ENCODE results near the gene ARHGAP18.

ARHGAP18 gene

GRCh38 chr6:129638686-129639085, 71.3 kb downstream of the ARHGAP18 start:
- Histone ChIP-seq H3K9ac (ENCODE audit: low read depth, low read length) (no peak overlapping the region), H3K4me1 (ENCODE audit: control insufficient read depth, insufficient read depth, low read length) (peaks cover 34% of the 10 kb centered on the region), H3K36me3 (ENCODE audit: insufficient read depth, low read length) (peaks cover 57% of the 10 kb centered on the region)

GRCh38 chr6:129638055-129638684, 71.8 kb downstream of the ARHGAP18 start:
- Histone ChIP-seq H3K27me3 (ENCODE audit: control insufficient read depth, insufficient read depth, low read length) (no peaks in the 10 kb centered on the region), H3K4me1 (ENCODE audit: control insufficient read depth, insufficient read depth, low read length) (peaks cover 33% of the 10 kb centered on the region), H3K9me3 (replicated peaks; ENCODE audit: low read length) (no peaks in the 10 kb centered on the region), H3K36me3 (ENCODE audit: insufficient read depth, low read length) (peaks cover 61% of the 10 kb centered on the region), H3K4me2 (ENCODE audit: low read length) (no peak overlapping the region), H3K4me3 (ENCODE audit: low read length) (no peak overlapping the region), H3K9ac (ENCODE audit: low read depth, low read length) (no peak overlapping the region)

More at GRCh38 chr6:129638686-129639085, 71.3 kb downstream of the ARHGAP18 start:
- H3K4me3 ChIP-seq (ENCODE audit: low read length), result no peak overlapping the region
- no peaks in the 10 kb centered on the region for H3K9me3 ChIP-seq (replicated peaks; ENCODE audit: low read length)
- H3K27me3 ChIP-seq (ENCODE audit: control insufficient read depth, insufficient read depth, low read length), result no peaks in the 10 kb centered on the region
- no peak overlapping the region for H3K4me2 ChIP-seq (ENCODE audit: low read length)

GRCh38 chr6:129637340-129638054, 72.5 kb downstream of the ARHGAP18 start:
- Histone ChIP-seq H3K27me3 (ENCODE audit: control insufficient read depth, insufficient read depth, low read length) (no peaks in the 10 kb centered on the region), H3K4me3 (ENCODE audit: low read length) (no peak overlapping the region), H3K36me3 (ENCODE audit: insufficient read depth, low read length) (peaks cover 65% of the 10 kb centered on the region), H3K9ac (ENCODE audit: low read depth, low read length) (no peak overlapping the region), H3K4me1 (ENCODE audit: control insufficient read depth, insufficient read depth, low read length) (peaks cover 33% of the 10 kb centered on the region), H3K4me2 (ENCODE audit: low read length) (no peak overlapping the region), H3K9me3 (replicated peaks; ENCODE audit: low read length) (no peaks in the 10 kb centered on the region)

GRCh38 chr6:129635396-129636130, 74.4 kb downstream of the ARHGAP18 start:
- H3K4me1 ChIP-seq (ENCODE audit: control insufficient read depth, insufficient read depth, low read length), result peaks cover 21% of the 10 kb centered on the region
- H3K4me2 ChIP-seq (ENCODE audit: low read length), result no peak overlapping the region
- peaks cover 74% of the 10 kb centered on the region for H3K36me3 ChIP-seq (ENCODE audit: insufficient read depth, low read length)
- H3K9ac ChIP-seq (ENCODE audit: low read depth, low read length), result no peak overlapping the region
- H3K9me3 ChIP-seq (replicated peaks; ENCODE audit: low read length), result no peaks in the 10 kb centered on the region
- H3K4me3 ChIP-seq (ENCODE audit: low read length), result no peak overlapping the region
- no peaks in the 10 kb centered on the region for H3K27me3 ChIP-seq (ENCODE audit: control insufficient read depth, insufficient read depth, low read length)

DNA sequence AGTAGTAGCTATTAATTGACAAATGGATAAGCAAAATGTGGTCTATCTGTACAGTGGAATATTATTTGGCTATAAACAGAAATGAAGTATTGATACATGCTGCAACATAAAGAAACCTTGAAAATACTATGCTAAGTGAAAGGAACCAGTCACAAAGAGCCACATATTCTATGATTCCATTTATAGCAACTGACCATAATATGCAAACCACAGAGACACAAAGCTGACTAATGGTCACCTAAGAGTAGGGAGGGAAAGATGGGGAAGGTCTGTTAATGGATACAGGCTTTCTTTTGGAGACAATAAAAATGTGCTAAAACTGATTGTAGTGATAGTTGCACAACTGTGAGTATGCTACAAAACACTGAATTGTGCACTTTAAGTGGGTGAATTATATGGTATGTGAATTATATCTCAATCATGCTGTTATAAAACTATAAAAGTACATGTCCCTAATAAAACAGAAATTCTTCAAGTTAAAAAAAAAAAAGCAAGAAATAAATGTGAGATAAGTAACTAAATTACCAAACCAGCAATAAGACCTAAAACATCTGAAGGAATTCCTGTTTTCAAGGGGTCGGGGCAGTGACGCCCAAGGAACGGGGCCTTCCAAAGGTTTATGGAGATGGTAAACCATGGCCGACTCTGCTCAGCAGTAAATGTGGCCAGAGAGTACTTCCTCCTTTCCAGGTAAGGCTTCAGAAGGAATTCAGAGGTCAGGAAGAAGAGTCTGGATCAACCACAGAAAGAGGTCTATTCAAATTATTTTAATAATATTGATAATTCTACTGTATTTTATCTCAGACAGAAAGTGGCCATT, 75.4 kb downstream of the ARHGAP18 start:
- peaks cover 21% of the 10 kb centered on the region for H3K4me1 ChIP-seq (ENCODE audit: control insufficient read depth, insufficient read depth, low read length)
- no peak overlapping the region for H3K4me2 ChIP-seq (ENCODE audit: low read length)
- H3K27me3 ChIP-seq (ENCODE audit: control insufficient read depth, insufficient read depth, low read length), result no peaks in the 10 kb centered on the region
- H3K9ac ChIP-seq (ENCODE audit: low read depth, low read length), result no peak overlapping the region
- peaks cover 74% of the 10 kb centered on the region for H3K36me3 ChIP-seq (ENCODE audit: insufficient read depth, low read length)
- no peaks in the 10 kb centered on the region for H3K9me3 ChIP-seq (replicated peaks; ENCODE audit: low read length)
- H3K4me3 ChIP-seq (ENCODE audit: low read length), result no peak overlapping the region

GRCh38 chr6:129633529-129633928, 76.4 kb downstream of the ARHGAP18 start:
- H3K36me3 ChIP-seq (ENCODE audit: insufficient read depth, low read length), result peaks cover 71% of the 10 kb centered on the region
- no peaks in the 10 kb centered on the region for H3K9me3 ChIP-seq (replicated peaks; ENCODE audit: low read length)
- H3K27me3 ChIP-seq (ENCODE audit: control insufficient read depth, insufficient read depth, low read length), result no peaks in the 10 kb centered on the region

GRCh38 chr6:129632172-129632613, 77.8 kb downstream of the ARHGAP18 start:
- no peaks in the 10 kb centered on the region for H3K9me3 ChIP-seq (replicated peaks; ENCODE audit: low read length)
- no peak overlapping the region for H3K4me3 ChIP-seq (ENCODE audit: low read length)
- H3K36me3 ChIP-seq (ENCODE audit: insufficient read depth, low read length), result peaks cover 67% of the 10 kb centered on the region
- no peak overlapping the region for H3K4me2 ChIP-seq (ENCODE audit: low read length)
- H3K4me1 ChIP-seq (ENCODE audit: control insufficient read depth, insufficient read depth, low read length), result peaks cover 24% of the 10 kb centered on the region
- no peak overlapping the region for H3K9ac ChIP-seq (ENCODE audit: low read depth, low read length)
- no peaks in the 10 kb centered on the region for H3K27me3 ChIP-seq (ENCODE audit: control insufficient read depth, insufficient read depth, low read length)

More at GRCh38 chr6:129633529-129633928, 76.4 kb downstream of the ARHGAP18 start:
- no peak overlapping the region for H3K4me2 ChIP-seq (ENCODE audit: low read length)
- no peak overlapping the region for H3K4me3 ChIP-seq (ENCODE audit: low read length)
- H3K4me1 ChIP-seq (ENCODE audit: control insufficient read depth, insufficient read depth, low read length), result peaks cover 21% of the 10 kb centered on the region
- H3K9ac ChIP-seq (ENCODE audit: low read depth, low read length), result no peak overlapping the region

- Histone ChIP-seq H3K9ac (ENCODE audit: low read depth, low read length) (no peak overlapping the region), H3K36me3 (ENCODE audit: insufficient read depth, low read length) (peaks cover 61% of the 10 kb centered on the region), H3K4me3 (ENCODE audit: low read length) (no peak overlapping the region), H3K4me2 (ENCODE audit: low read length) (no peak overlapping the region), H3K9me3 (replicated peaks; ENCODE audit: low read length) (no peaks in the 10 kb centered on the region), H3K4me1 (ENCODE audit: control insufficient read depth, insufficient read depth, low read length) (peaks cover 23% of the 10 kb centered on the region), H3K27me3 (ENCODE audit: control insufficient read depth, insufficient read depth, low read length) (no peaks in the 10 kb centered on the region)
Measured at GRCh38 chr6:129631070-129631469, 78.9 kb downstream of the ARHGAP18 start.

DNA sequence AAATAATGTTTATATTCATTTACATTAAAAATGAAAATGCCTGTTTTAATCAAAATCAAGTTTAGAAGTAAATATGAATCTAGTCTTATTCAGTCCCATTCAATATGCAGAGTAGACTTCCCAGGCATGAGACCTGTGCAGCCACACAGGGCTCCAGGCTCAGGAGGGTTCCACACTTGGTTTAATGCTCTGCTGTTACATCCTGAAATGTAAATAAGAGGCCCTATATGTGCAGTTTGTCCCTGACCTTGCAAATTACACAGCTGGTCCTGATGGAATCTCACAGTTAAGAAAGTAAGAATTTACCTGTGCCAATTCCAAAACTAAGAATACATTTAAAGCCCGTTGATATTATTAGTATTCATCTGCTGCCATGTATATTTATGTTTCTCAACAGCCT, 79.4 kb downstream of the ARHGAP18 start:
- H3K4me3 ChIP-seq (ENCODE audit: low read length), result no peak overlapping the region
- H3K9me3 ChIP-seq (replicated peaks; ENCODE audit: low read length), result no peaks in the 10 kb centered on the region
- H3K36me3 ChIP-seq (ENCODE audit: insufficient read depth, low read length), result peaks cover 56% of the 10 kb centered on the region
- H3K27me3 ChIP-seq (ENCODE audit: control insufficient read depth, insufficient read depth, low read length), result no peaks in the 10 kb centered on the region
- H3K4me2 ChIP-seq (ENCODE audit: low read length), result no peak overlapping the region
- peaks cover 18% of the 10 kb centered on the region for H3K4me1 ChIP-seq (ENCODE audit: control insufficient read depth, insufficient read depth, low read length)
- H3K9ac ChIP-seq (ENCODE audit: low read depth, low read length), result no peak overlapping the region

DNA sequence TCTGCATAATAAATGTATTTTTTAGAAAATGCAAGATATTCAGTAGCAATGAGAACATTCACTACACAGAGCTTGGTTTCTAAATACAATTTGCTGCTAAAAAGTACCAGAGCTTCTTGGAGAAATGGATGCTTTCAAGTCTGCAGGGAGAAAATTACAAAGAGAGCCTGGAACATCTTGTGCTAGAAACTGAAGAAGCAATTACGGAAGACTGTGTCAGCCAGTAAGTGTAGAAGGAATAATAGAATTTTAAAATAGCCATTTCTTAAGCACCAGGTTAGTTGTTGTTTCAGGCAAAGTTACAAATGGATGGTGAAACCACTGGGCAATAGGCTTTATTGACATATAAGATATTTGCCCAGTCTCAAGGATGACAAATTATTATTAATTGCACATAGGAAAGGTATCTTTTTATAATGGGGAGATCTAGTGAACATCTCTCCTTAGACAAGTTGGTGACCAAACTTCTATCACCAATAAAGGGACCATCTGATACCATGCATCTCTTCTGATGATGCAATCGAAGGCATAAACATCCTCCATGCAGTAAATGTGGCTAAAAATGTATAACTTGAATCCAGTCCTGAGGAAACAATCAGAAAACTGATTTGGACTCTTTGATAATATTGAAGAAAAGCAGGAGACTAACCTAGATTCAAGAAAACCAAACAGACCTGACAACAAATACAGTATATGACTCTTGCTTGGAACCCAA, 81.7 kb downstream of the ARHGAP18 start:
- Histone ChIP-seq H3K4me2 (ENCODE audit: low read length) (no peak overlapping the region), H3K36me3 (ENCODE audit: insufficient read depth, low read length) (peaks cover 50% of the 10 kb centered on the region), H3K4me3 (ENCODE audit: low read length) (no peak overlapping the region), H3K27me3 (ENCODE audit: control insufficient read depth, insufficient read depth, low read length) (no peaks in the 10 kb centered on the region), H3K9ac (ENCODE audit: low read depth, low read length) (no peak overlapping the region), H3K4me1 (ENCODE audit: control insufficient read depth, insufficient read depth, low read length) (peaks cover 3% of the 10 kb centered on the region), H3K9me3 (replicated peaks; ENCODE audit: low read length) (no peaks in the 10 kb centered on the region)
